Astrocyte of the hippocampus (primary cell): ENCODE data around the gene SRRD.
"Not testable (repeated sequence)": the region's sequence is repeated elsewhere in the genome, so short reads cannot be mapped to it uniquely, and the experiment has no call there.

Source experiments
- DNase-seq: peaks from one replicate; pipeline ENCODE4 v3.0.0; 2011; ENCODE audit warnings: low read depth, low spot score

SRRD gene

GRCh38 chr22:26483439-26484359 lies at the start of gene SRRD, which contains the start of gene HPS4:
SRRD (plus strand) TSS chr22:26483877; CDS start chr22:26483891, 14 bp downstream.
HPS4 (minus strand) TSS chr22:26483783; CDS start chr22:26481762, 2,021 bp downstream.
- DNase-seq, result peak; percentile 98

- no peak for DNase-seq
Observed at GRCh38 chr22:26435327-26436093, 48.2 kb upstream of the SRRD start.

GRCh38 chr22:26436903-26437515 lies 46.7 kb upstream of the SRRD start:
- no peak for DNase-seq

- DNase-seq, result no peak
Observed at GRCh38 chr22:26437694-26438392, 45.8 kb upstream of the SRRD start.

- not testable (repeated sequence) for DNase-seq
Observed at GRCh38 chr22:26438776-26439175, 44.9 kb upstream of the SRRD start.

- no peak for DNase-seq
Observed at GRCh38 chr22:26439559-26439958, 44.1 kb upstream of the SRRD start.

- DNase-seq, result no peak
Observed at GRCh38 chr22:26442086-26442756, 41.5 kb upstream of the SRRD start.

GRCh38 chr22:26443901-26444690 lies 39.6 kb upstream of the SRRD start:
- DNase-seq, result no peak

GRCh38 chr22:26444777-26445176 lies 38.9 kb upstream of the SRRD start:
- DNase-seq, result no peak

- no peak for DNase-seq
Observed at GRCh38 chr22:26445577-26446275, 38.0 kb upstream of the SRRD start.

GRCh38 chr22:26446808-26447515 lies 36.7 kb upstream of the SRRD start:
- DNase-seq, result no peak

GRCh38 chr22:26447584-26448329 lies 35.9 kb upstream of the SRRD start:
- DNase-seq, result no peak

- DNase-seq, result no peak
Observed at GRCh38 chr22:26448334-26448733, 35.3 kb upstream of the SRRD start.

GRCh38 chr22:26448941-26449340 lies 34.7 kb upstream of the SRRD start:
- no peak for DNase-seq

- DNase-seq, result no peak
Observed at GRCh38 chr22:26450453-26451185, 33.1 kb upstream of the SRRD start.

- no peak for DNase-seq
Observed at GRCh38 chr22:26452236-26453016, 31.3 kb upstream of the SRRD start.

GRCh38 chr22:26453216-26453615 lies 30.5 kb upstream of the SRRD start:
- no peak for DNase-seq
